ENCODE results near the gene NID1. TPM values are rescaled to one million over a fixed set of nuclear protein-coding genes. Genes with fewer than 3 reads are reported as not detected.

Gene NID1
- total RNA-seq, 1 experiment from 2014 or later = 0.32 TPM

GRCh38 chr1:235937123-235937522 lies 127.8 kb downstream of the NID1 start (continued):
- TF ChIP-seq REST (IDR thresholded peaks at IDR 0.05; ENCODE audit: low read depth) (no peak), FOSL1 (IDR thresholded peaks at IDR 0.05; ENCODE audit: low read depth) (no peak), EGR1 (IDR thresholded peaks at IDR 0.05; ENCODE audit: low read depth) (no peak)
- TF ChIP-seq, protein P1, sequence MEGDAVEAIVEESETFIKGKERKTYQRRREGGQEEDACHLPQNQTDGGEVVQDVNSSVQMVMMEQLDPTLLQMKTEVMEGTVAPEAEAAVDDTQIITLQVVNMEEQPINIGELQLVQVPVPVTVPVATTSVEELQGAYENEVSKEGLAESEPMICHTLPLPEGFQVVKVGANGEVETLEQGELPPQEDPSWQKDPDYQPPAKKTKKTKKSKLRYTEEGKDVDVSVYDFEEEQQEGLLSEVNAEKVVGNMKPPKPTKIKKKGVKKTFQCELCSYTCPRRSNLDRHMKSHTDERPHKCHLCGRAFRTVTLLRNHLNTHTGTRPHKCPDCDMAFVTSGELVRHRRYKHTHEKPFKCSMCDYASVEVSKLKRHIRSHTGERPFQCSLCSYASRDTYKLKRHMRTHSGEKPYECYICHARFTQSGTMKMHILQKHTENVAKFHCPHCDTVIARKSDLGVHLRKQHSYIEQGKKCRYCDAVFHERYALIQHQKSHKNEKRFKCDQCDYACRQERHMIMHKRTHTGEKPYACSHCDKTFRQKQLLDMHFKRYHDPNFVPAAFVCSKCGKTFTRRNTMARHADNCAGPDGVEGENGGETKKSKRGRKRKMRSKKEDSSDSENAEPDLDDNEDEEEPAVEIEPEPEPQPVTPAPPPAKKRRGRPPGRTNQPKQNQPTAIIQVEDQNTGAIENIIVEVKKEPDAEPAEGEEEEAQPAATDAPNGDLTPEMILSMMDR (IDR thresholded peaks at IDR 0.05 in 2 of 3, conservative IDR thresholded peaks at IDR 0.05 in 1 of 3; ENCODE audit: borderline replicate concordance in 1 of 3, insufficient read depth in 1 of 3, low read depth in 2 of 3, low read length in 2 of 3) = no peak

DNA sequence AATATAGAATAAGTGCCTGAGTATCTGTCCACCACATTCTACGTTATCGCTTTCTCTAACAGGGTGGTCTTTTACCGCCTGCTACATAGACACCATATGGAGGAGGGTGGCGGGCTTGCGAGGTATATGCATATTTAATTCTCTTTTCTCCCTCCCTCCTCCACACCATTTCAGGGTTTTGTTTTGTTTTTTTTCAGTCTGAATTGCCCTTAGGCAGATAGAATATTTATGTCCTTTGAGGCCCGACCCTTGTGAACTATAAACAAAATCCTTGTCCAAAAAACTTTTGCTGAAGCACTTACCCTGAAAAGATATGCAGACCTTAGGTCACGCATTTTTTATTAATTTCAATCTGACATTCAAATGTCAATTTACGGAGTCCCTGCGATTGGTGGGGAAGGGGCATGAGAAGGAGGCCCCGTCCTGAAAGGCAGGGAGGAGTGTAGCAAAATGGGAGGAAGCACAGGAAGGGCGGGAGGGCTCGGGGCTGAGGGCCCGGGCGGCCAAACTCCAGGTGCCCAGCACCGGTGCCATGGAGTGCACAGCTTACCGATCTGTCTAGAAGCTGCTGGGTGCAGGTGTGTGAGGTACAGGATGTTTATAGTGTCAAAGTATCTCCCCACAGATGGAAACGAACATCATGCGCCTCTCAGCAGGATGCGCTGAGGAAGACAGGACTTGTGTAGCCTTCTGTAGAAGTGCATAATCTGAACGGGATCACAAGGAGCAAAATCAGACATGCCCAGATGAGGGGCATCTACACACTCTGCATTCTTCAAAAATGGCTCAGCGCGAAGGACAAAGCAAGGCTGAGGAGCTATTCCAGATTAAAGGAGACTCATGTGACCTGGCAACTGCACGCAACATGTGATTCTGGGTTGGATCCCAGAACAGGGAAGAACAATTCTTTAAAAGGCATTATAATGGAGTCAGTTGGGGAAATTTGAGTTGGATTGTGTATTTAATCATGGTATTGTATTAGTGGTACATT lies 129.4 kb downstream of the NID1 start:
- Histone ChIP-seq H3K9me3 (ENCODE audit: control insufficient read depth in 1 of 2, insufficient read depth in 1 of 2, low read depth in 1 of 2, low read length in 2 of 2) (no peaks in the 10 kb centered on the region), H2AFZ (ENCODE audit: low read depth, low read length, poor library complexity, severe bottlenecking) (no peak overlapping the region), H3K4me2 (ENCODE audit: low read length) (no peak overlapping the region), H3K27ac (ENCODE audit: low read depth, low read length) (no peak overlapping the region), H3K4me3 (replicated peaks in 1 of 2; ENCODE audit: low read depth in 1 of 2, low read length in 2 of 2) (no peak overlapping the region), H3K79me2 (ENCODE audit: insufficient read depth, low read length) (no peaks in the 10 kb centered on the region), H3K4me1 (ENCODE audit: control insufficient read depth in 1 of 2, insufficient read depth in 2 of 2, low read length in 2 of 2) (peaks cover 0 to 2% of the 10 kb centered on the region in 2 experiments; a peak in 1 of 4 replicates), H3K9me2 (ENCODE audit: insufficient read depth) (no peaks in the 10 kb centered on the region), H3K36me3 (ENCODE audit: control insufficient read depth in 1 of 2, insufficient read depth in 2 of 2, low read length in 2 of 2) (no peaks in the 10 kb centered on the region), H3K9ac (ENCODE audit: low read length) (no peak overlapping the region), H4K20me1 (ENCODE audit: insufficient read depth) (no peaks in the 10 kb centered on the region), H3K27me3 (ENCODE audit: insufficient read depth, low read length) (no peaks in the 10 kb centered on the region)
- POLR2A ChIA-PET = no interaction called here
- ATAC-seq = no peak
- intact Hi-C loops (cut with micrococcal nuclease) = no loop called here
- no peak for DNase-seq (ENCODE audit: low read depth, low spot score)
- RAD21 ChIA-PET (ENCODE audit: low non-redundant PET in 1 of 2, low total read pairs in 2 of 2, uncharacterized antibody in 2 of 2, unreplicated experiment in 2 of 2) = no interaction called here
- no peak for TF ChIP-seq YY1 (IDR thresholded peaks at IDR 0.05; ENCODE audit: extremely low read depth, insufficient replicate concordance, low read depth, low read length)
- TF ChIP-seq ZNF274 (IDR thresholded peaks at IDR 0.05; ENCODE audit: low read depth, low read length) = no peak
- no peak for TF ChIP-seq ZBTB33 (IDR thresholded peaks at IDR 0.05; ENCODE audit: extremely low read depth, insufficient replicate concordance, low read length)
- TF ChIP-seq CBX3 (IDR thresholded peaks at IDR 0.05; ENCODE audit: low read depth) = no peak
- no peak for TF ChIP-seq POLR2AphosphoS5 (IDR thresholded peaks at IDR 0.05; ENCODE audit: low read depth, low read length)
- TF ChIP-seq CEBPB (IDR thresholded peaks at IDR 0.05; ENCODE audit: low read depth) = no peak
- no peak for TF ChIP-seq POLR2A (IDR thresholded peaks at IDR 0.05; ENCODE audit: borderline replicate concordance, extremely low read depth, insufficient read depth, insufficient read length)
- no peak for TF ChIP-seq RAD21 (IDR thresholded peaks at IDR 0.05; ENCODE audit: low read depth)
- TF ChIP-seq EGR1 (IDR thresholded peaks at IDR 0.05; ENCODE audit: low read depth) = no peak
- TF ChIP-seq SIN3A (IDR thresholded peaks at IDR 0.05; ENCODE audit: low read depth) = no peak
- TF ChIP-seq SRF (IDR thresholded peaks at IDR 0.05; ENCODE audit: low read depth) = no peak
- TF ChIP-seq ELF1 (IDR thresholded peaks at IDR 0.05; ENCODE audit: borderline replicate concordance, low read depth) = no peak
- no TSS peak for BruUV-seq (replicated peaks)
- CTCF ChIA-PET = no interaction called here

All from HCT116 (cell line).